OCI-LY7 (cell line): ENCODE data around the gene SDC3. TPM values are rescaled to one million over a fixed set of nuclear protein-coding genes. Genes with fewer than 3 reads are reported as not detected.

ENCODE experiments used
- BruUV-seq: library from RNA; stranded (reverse); fragments of 400-500 nt; replicated peaks from 2 replicates; lab custom pipeline; 2021; lab: Mats Ljungman, UMichigan
- CTCF ChIA-PET: fragments of 300-600 bp; sonication (Branson Sonifier 250); formaldehyde crosslinking; loops from one replicate; lab custom pipeline; 2022; ENCODE audit warnings: antibody characterized with exemption; ENCODE audit not compliant: unreplicated experiment; lab: Charles Lee
- POLR2A ChIA-PET: fragments of 300-600 bp; sonication (Branson Sonifier 250); formaldehyde crosslinking; loops from one replicate; lab custom pipeline; 2022; ENCODE audit warnings: antibody characterized with exemption; lab: Charles Lee
- DNase-seq: peaks from one replicate; pipeline ENCODE4 v3.0.0-alpha.2; 2015; ENCODE audit warnings: low spot score
- H2AFZ ChIP-seq: fragments of 200-600 bp; sonication (generic), shearing (Covaris generic); 2 replicates; pipeline ENCODE4 v1.6.1; 2014; ENCODE audit warnings: mild to moderate bottlenecking, antibody characterized with exemption, low read length, moderate library complexity
- H3K27ac ChIP-seq: fragments of 200-600 bp; sonication (generic); 2 replicates; pipeline ENCODE4 v1.5.1; 2014; ENCODE audit warnings: mixed run types, low read depth, mild to moderate bottlenecking, moderate library complexity, low read length, inconsistent platforms; ENCODE audit not compliant: poor library complexity, severe bottlenecking
- H3K36me3 ChIP-seq: fragments of 200-600 bp; sonication (generic); 2 replicates; pipeline ENCODE4 v1.6.1; 2014; ENCODE audit warnings: mild to moderate bottlenecking, antibody characterized with exemption, low read length, moderate library complexity, mixed read lengths; ENCODE audit not compliant: insufficient read depth
- H3K4me1 ChIP-seq: fragments of 200-600 bp; sonication (generic); 2 replicates; pipeline ENCODE4 v1.5.1; 2014; ENCODE audit warnings: mild to moderate bottlenecking, low read length; ENCODE audit not compliant: insufficient read depth, poor library complexity, severe bottlenecking
- H3K4me2 ChIP-seq: fragments of 200-600 bp; sonication (generic); 2 replicates; pipeline ENCODE4 v1.6.1; 2014; ENCODE audit warnings: mild to moderate bottlenecking, low read length
- H3K4me3 ChIP-seq: fragments of 200-600 bp; sonication (generic); 2 replicates; pipeline ENCODE4 v1.5.1; 2014; ENCODE audit warnings: mild to moderate bottlenecking, low read depth, low read length; ENCODE audit not compliant: poor library complexity, severe bottlenecking
- H3K79me2 ChIP-seq: fragments of 200-600 bp; sonication (generic); 2 replicates; pipeline ENCODE4 v1.6.1; 2016; ENCODE audit warnings: low read depth, mild to moderate bottlenecking, low read length, moderate library complexity, mixed read lengths; ENCODE audit not compliant: insufficient read depth
- H3K9me2 ChIP-seq: fragments of 200-600 bp; sonication (generic); 2 replicates; pipeline ENCODE4 v1.6.1; 2016; ENCODE audit warnings: mild to moderate bottlenecking, low read length, mixed read lengths; ENCODE audit not compliant: insufficient read depth
- H3K9me3 ChIP-seq: fragments of 200-600 bp; sonication (generic); 2 replicates; pipeline ENCODE4 v1.6.1; 2014; ENCODE audit warnings: mild to moderate bottlenecking, mixed run types, low read length, mixed read lengths
- H4K20me1 ChIP-seq: fragments of 200-600 bp; sonication (generic); 2 replicates; pipeline ENCODE4 v1.6.1; 2014; ENCODE audit warnings: mild to moderate bottlenecking, antibody characterized with exemption, low read length, moderate library complexity, mixed read lengths; ENCODE audit not compliant: insufficient read depth
- EZH2phosphoT487 ChIP-seq: fragments of 200-600 bp; sonication (generic); IDR thresholded peaks from 2 replicates; pipeline ENCODE4 v1.6.1; 2018; ENCODE audit warnings: low read depth, borderline replicate concordance, mild to moderate bottlenecking, mixed run types, antibody characterized with exemption, low read length, moderate library complexity, mixed read lengths
- intact Hi-C: fragments of 100-400 bp; cut with micrococcal nuclease; formaldehyde crosslinking; loops from one replicate; pipeline ENCODE4 v1.10.0; 2022; ENCODE audit not compliant: unreplicated experiment
- total RNA-seq, 2 experiments: library from RNA; depleted of rRNA in 1 of 2; stranded (reverse); fragments of >200 nt in 1 of 2; shearing (Covaris generic) in 1 of 2; gene quantifications; 2 replicates each; pipeline ENCODE4 v1.2.3, GENCODE V29; 2014 to 2022
- TF ChIP-seq, protein P1 (sequence below): fragments of 200-600 bp; sonication (generic); conservative IDR thresholded peaks from 2 replicates; pipeline ENCODE4 v1.5.1; 2014; ENCODE audit warnings: mild to moderate bottlenecking, antibody characterized with exemption, low read length, moderate library complexity, mixed read lengths

The SDC3 gene
- total RNA-seq, 2 experiments from 2014 or later = not detected

DNA sequence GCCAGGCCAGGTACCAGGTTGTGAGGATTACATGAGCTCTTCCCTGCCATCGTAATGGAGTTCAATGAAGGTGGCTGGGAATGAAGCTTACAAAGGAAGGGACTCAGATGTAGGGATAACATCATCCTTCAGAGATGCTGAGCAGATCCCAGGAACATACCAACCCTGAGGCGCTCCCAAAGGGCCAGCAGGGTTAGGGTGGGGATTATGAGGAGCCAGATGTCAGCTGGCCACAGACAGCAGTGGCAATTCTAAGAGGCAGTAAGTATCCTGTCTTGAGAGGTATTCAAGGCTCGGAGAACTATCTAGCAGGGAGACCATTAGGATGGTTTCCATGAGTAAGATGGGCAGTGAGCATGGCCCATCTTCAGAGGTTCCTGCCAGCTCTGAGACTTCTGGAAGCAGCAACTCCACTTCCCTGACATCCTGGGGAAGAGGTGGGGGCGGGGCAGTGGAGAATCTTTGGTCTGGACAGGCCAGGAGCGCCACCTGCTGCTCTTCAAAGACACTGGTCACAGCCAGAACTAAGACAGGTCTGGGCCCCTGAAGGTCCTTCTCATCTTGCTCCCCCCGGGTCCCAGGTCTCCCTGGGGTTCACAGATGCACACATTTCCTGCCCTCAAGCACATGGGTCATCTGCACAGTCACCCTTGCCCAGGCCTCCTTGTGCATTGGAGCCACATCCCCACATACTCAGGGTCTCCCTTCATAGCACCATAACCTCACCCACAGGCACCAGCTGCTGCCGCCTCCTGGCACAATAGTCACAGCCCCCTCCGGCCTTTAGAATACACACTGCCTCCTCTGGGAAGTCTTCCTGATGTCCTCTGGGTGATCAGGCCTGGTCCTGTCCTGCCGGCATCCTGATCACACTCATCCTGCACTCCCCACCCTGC, 2.7 kb upstream of the SDC3 start:
- Histone ChIP-seq H3K9me3 (no peaks in the 10 kb centered on the region), H3K4me3 (no peak overlapping the region), H3K9me2 (no peaks in the 10 kb centered on the region), H3K36me3 (no peaks in the 10 kb centered on the region), H3K4me1 (peaks cover 5% of the 10 kb centered on the region), H4K20me1 (no peaks in the 10 kb centered on the region), H2AFZ (no peak overlapping the region), H3K4me2 (no peak overlapping the region), H3K27ac (no peak overlapping the region), H3K79me2 (no peaks in the 10 kb centered on the region)
- no peak for TF ChIP-seq EZH2phosphoT487
- TF ChIP-seq, protein P1, sequence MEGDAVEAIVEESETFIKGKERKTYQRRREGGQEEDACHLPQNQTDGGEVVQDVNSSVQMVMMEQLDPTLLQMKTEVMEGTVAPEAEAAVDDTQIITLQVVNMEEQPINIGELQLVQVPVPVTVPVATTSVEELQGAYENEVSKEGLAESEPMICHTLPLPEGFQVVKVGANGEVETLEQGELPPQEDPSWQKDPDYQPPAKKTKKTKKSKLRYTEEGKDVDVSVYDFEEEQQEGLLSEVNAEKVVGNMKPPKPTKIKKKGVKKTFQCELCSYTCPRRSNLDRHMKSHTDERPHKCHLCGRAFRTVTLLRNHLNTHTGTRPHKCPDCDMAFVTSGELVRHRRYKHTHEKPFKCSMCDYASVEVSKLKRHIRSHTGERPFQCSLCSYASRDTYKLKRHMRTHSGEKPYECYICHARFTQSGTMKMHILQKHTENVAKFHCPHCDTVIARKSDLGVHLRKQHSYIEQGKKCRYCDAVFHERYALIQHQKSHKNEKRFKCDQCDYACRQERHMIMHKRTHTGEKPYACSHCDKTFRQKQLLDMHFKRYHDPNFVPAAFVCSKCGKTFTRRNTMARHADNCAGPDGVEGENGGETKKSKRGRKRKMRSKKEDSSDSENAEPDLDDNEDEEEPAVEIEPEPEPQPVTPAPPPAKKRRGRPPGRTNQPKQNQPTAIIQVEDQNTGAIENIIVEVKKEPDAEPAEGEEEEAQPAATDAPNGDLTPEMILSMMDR = peak; percentile 94
- ChIA-PET POLR2A (no interaction called here), CTCF (interaction anchor here (3.7 kb wide), 1 partner anchor 109 kb away, joined by 18 read pairs; no protein-coding TSS in a partner anchor)
- no TSS peak for BruUV-seq
- peak; percentile 74 for DNase-seq
- intact Hi-C loops = loop anchor here (1.0 kb wide), 3 partner anchors 110 to 192 kb away; no protein-coding TSS in a partner anchor

DNA sequence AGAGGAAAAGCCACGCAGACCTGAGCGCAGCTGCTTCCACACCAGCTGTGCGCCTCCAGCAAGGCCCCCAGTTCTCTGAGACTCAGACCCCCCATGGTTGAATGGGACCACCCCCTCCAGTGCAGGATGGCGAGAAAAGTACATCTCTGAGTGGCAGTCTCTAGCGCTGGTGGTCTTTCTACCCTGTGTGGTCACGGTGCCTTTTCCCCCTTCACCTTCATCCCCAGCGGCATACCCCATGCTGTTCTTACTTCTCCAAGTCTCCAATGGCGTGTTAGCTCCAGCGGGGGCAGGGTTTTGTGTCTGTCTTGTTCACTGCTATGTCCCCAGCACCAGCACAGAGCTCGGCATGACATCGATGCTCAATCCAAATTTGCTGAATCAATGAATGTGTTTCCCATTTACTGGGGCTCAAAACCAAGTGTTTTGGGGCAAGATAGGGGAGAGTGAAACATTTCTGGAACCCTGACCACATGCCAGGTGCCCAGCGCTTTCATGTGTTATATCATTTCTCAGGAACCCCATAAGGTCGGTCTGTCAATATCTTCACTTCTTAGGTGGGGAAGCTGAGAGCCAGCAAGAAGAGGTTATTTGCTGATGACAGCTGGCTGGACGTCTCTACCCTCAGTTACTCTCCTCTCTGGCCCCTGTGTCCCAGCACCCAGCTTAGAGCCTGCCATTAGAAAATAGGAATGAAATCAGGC, 959 bp upstream of the SDC3 start:
- TF ChIP-seq, protein P1 = no peak
- TF ChIP-seq EZH2phosphoT487 = no peak
- Histone ChIP-seq H3K4me1 (peaks cover 5% of the 10 kb centered on the region), H3K9me3 (no peaks in the 10 kb centered on the region), H3K79me2 (no peaks in the 10 kb centered on the region), H3K4me2 (no peak overlapping the region), H3K9me2 (no peaks in the 10 kb centered on the region), H3K4me3 (no peak overlapping the region), H2AFZ (no peak overlapping the region), H4K20me1 (no peaks in the 10 kb centered on the region), H3K27ac (no peak overlapping the region), H3K36me3 (no peaks in the 10 kb centered on the region)
- DNase-seq = no peak
- ChIA-PET CTCF (interaction anchor here (3.7 kb wide), 1 partner anchor 107 kb away, joined by 18 read pairs; no protein-coding TSS in a partner anchor), POLR2A (interaction anchor here (0.7 kb wide), 3 partner anchors 34 to 1884 kb away, joined by 3 to 8 read pairs (median 3); no protein-coding TSS in a partner anchor)
- intact Hi-C loops = no loop called here
- no TSS peak for BruUV-seq
